GM06990 (cell line): Measurements from ENCODE around the gene GPC6.

Experiments
- DNase-seq: peaks from one replicate; pipeline ENCODE4 v3.0.0-alpha.2; 2011; ENCODE audit not compliant: insufficient read length; ENCODE audit errors: extremely low read depth
- H3K27me3 ChIP-seq: replicated peaks from 2 replicates; pipeline ENCODE4 v1.6.0; 2011; ENCODE audit warnings: low read length; ENCODE audit not compliant: control insufficient read depth, insufficient read depth
- H3K36me3 ChIP-seq: 2 replicates; pipeline ENCODE4 v1.5.1; 2011; ENCODE audit warnings: low read length; ENCODE audit not compliant: control insufficient read depth, insufficient read depth
- H3K4me3 ChIP-seq: replicated peaks from 2 replicates; pipeline ENCODE4 v1.5.1; 2011; ENCODE audit warnings: low read depth, mild to moderate bottlenecking, control low read depth, low read length
- CTCF ChIP-seq: IDR thresholded peaks from 2 replicates; pipeline ENCODE4 v1.5.1; 2011; ENCODE audit warnings: low read length, control low read depth, mild to moderate bottlenecking, inconsistent platforms; ENCODE audit not compliant: insufficient read depth, poor library complexity, severe bottlenecking

The GPC6 gene

GRCh38 chr13:93422980-93423543 is 196.5 kb downstream of the GPC6 start:
- H3K36me3 ChIP-seq = no peaks in the 10 kb centered on the region
- H3K4me3 ChIP-seq = no peak overlapping the region
- TF ChIP-seq CTCF = no peak
- H3K27me3 ChIP-seq = no peaks in the 10 kb centered on the region
- DNase-seq = no peak

- no peaks in the 10 kb centered on the region for H3K36me3 ChIP-seq
- H3K4me3 ChIP-seq = no peak overlapping the region
- H3K27me3 ChIP-seq = no peaks in the 10 kb centered on the region
- no peak for TF ChIP-seq CTCF
- DNase-seq = no peak
Observed at GRCh38 chr13:93425411-93425810, 198.8 kb downstream of the GPC6 start.

- H3K36me3 ChIP-seq = no peaks in the 10 kb centered on the region
- H3K4me3 ChIP-seq = no peak overlapping the region
- no peaks in the 10 kb centered on the region for H3K27me3 ChIP-seq
- no peak for DNase-seq
- TF ChIP-seq CTCF = no peak
Observed at GRCh38 chr13:93430381-93430780, 203.8 kb downstream of the GPC6 start.

GRCh38 chr13:93435651-93436050 is 209.0 kb downstream of the GPC6 start:
- Histone ChIP-seq H3K36me3 (no peaks in the 10 kb centered on the region), H3K27me3 (no peaks in the 10 kb centered on the region), H3K4me3 (no peak overlapping the region)
- no peak for DNase-seq
- TF ChIP-seq CTCF = no peak

- H3K36me3 ChIP-seq = no peaks in the 10 kb centered on the region
- no peak for TF ChIP-seq CTCF
- no peak overlapping the region for H3K4me3 ChIP-seq
- DNase-seq = no peak
- no peaks in the 10 kb centered on the region for H3K27me3 ChIP-seq
Observed at GRCh38 chr13:93437081-93437480, 210.5 kb downstream of the GPC6 start.

GRCh38 chr13:93446238-93446637 is 219.6 kb downstream of the GPC6 start:
- Histone ChIP-seq H3K4me3 (no peak overlapping the region), H3K27me3 (no peaks in the 10 kb centered on the region), H3K36me3 (no peaks in the 10 kb centered on the region)
- TF ChIP-seq CTCF = no peak
- no peak for DNase-seq
